ENCODE data around the gene ARFGEF3.

The ARFGEF3 gene

GRCh38 chr6:138241934-138242333 is 80.2 kb downstream of the ARFGEF3 start:
- no peak for DNase-seq

GRCh38 chr6:138242987-138243592 is 81.4 kb downstream of the ARFGEF3 start:
- no peak for DNase-seq

GRCh38 chr6:138245751-138246150 is 84.0 kb downstream of the ARFGEF3 start:
- DNase-seq, result no peak

GRCh38 chr6:138246650-138247440 is 85.1 kb downstream of the ARFGEF3 start:
- DNase-seq, result no peak

- no peak for DNase-seq
Measured at GRCh38 chr6:138248011-138248410, 86.3 kb downstream of the ARFGEF3 start.

GRCh38 chr6:138248878-138249277 is 87.1 kb downstream of the ARFGEF3 start:
- no peak for DNase-seq

- no peak for DNase-seq
Measured at GRCh38 chr6:138250053-138250452, 88.3 kb downstream of the ARFGEF3 start.

GRCh38 chr6:138250513-138251247 is 88.9 kb downstream of the ARFGEF3 start:
- DNase-seq, result no peak

GRCh38 chr6:138253731-138254130 is 92.0 kb downstream of the ARFGEF3 start:
- no peak for DNase-seq

- no peak for DNase-seq
Measured at GRCh38 chr6:138255443-138255842, 93.7 kb downstream of the ARFGEF3 start.

GRCh38 chr6:138257638-138258040 is 95.9 kb downstream of the ARFGEF3 start:
- DNase-seq, result no peak

- DNase-seq, result no peak
Measured at GRCh38 chr6:138258197-138258596, 96.5 kb downstream of the ARFGEF3 start.

GRCh38 chr6:138258991-138259390 is 97.3 kb downstream of the ARFGEF3 start:
- no peak for DNase-seq

GRCh38 chr6:138261116-138261780 is 99.5 kb downstream of the ARFGEF3 start:
- no peak for DNase-seq

- no peak for DNase-seq
Measured at GRCh38 chr6:138263963-138264362, 102.2 kb downstream of the ARFGEF3 start.

GRCh38 chr6:138264372-138264880 is 102.7 kb downstream of the ARFGEF3 start:
- DNase-seq, result no peak

- DNase-seq, result no peak
Measured at GRCh38 chr6:138266095-138266494, 104.4 kb downstream of the ARFGEF3 start.

GRCh38 chr6:138267971-138268895 is 106.5 kb downstream of the ARFGEF3 start:
- no peak for DNase-seq

GRCh38 chr6:138271451-138271850 is 109.7 kb downstream of the ARFGEF3 start:
- no peak for DNase-seq

GRCh38 chr6:138272533-138273315 is 111.0 kb downstream of the ARFGEF3 start:
- DNase-seq, result no peak

- DNase-seq, result no peak
Measured at GRCh38 chr6:138275976-138276375, 114.2 kb downstream of the ARFGEF3 start.
